ENCODE results near the gene ARHGEF7.

GRCh38 chr13:111140562-111141105 lies 25.5 kb downstream of the ARHGEF7 start:
- TF ChIP-seq CTCF (IDR thresholded peaks at IDR 0.05; ENCODE audit: poor library complexity) (no peak), EZH2phosphoT487 (IDR thresholded peaks at IDR 0.05; ENCODE audit: low read depth, severe bottlenecking, unreplicated experiment) (no peak), EZH2 (IDR thresholded peaks at IDR 0.05; ENCODE audit: borderline replicate concordance) (no peak)
